ENCODE results near the gene MTOR.
"Not testable (repeated sequence)": the region's sequence is repeated elsewhere in the genome, so short reads cannot be mapped to it uniquely, and the experiment has no call there.

Gene MTOR

DNA sequence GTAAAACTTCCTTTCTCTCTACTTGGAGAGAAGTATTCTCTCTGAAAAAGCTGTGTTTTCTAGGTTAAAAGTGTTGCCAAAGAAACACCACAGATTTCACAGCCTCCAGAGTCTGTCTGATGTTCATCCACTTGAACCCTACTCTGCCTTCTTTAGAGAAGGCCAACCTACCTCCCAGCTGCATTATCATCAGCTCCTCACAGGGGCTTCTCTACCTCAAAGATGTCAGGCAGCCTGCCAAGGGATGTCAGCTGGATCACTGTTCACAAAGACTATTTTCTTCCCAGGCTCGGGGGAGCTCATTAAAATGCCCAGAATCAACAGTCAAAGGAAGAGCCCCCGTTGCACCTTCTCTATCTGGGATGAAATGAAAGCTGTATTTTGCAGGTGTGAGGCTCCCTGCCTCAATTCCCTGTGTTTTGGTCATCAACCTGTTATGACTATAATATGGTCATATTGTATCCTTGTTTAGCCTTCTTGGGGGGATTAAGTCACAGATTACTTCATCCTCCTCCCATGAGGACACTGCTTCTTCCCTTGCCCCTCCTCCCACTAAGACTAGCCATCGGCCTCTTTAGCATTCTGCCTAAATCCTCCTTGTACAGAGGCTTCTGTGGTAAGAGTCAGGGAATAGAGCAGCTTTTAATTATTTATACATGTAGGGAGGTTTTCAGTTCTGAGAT lies 47.5 kb downstream of the MTOR start:
- no peak for DNase-seq

DNA sequence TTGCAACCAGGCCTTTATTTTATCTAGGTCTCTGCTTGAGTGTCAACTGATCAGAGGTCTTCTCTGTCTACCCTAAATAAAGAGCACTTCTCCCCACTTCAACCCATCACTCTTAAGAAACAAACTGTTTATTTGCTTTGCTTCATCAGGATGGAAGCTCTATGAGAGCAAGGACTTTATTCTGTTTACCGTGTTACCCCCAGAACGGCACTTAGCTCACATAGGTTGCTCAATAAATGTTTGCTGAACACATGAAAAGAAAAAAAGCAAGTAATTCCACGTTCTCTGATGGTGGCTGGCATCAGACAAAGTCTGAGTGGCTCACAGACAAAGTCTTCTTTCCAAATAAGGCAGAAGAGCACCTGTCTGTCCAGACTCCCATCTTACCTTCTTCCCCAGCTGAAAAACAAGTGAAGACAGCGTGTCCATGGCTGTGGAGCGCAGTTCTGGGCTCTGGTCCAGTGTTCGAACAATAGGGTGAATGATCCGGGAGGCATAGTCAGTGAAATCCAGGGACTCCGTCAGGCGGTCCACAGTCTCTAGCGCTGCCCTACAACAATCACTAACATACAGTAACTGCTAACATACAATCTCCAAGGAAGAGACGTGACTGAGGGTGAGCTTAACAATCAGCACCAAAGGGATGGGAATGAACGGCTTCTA lies 50.3 kb downstream of the MTOR start:
- DNase-seq: no peak

DNA sequence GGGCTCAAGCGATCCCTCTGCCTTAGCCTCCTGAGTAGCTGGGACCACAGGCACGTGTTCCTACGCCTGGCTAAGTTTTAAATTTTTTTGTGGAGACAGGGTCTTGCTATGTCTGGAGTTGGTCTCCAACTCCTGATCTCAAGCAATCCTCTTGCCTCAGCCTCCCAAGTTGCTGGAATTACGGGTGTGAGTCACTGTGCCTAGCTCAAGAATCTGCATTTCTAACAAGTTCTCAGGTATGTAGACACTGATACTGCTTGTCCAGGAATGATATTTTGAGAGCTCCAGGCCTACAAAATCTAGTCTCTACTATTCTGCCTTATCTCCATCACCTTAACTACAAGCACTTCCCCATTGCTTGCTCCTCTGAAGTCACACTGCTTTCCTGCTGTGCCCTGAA lies 50.9 kb downstream of the MTOR start:
- DNase-seq: no peak

DNA sequence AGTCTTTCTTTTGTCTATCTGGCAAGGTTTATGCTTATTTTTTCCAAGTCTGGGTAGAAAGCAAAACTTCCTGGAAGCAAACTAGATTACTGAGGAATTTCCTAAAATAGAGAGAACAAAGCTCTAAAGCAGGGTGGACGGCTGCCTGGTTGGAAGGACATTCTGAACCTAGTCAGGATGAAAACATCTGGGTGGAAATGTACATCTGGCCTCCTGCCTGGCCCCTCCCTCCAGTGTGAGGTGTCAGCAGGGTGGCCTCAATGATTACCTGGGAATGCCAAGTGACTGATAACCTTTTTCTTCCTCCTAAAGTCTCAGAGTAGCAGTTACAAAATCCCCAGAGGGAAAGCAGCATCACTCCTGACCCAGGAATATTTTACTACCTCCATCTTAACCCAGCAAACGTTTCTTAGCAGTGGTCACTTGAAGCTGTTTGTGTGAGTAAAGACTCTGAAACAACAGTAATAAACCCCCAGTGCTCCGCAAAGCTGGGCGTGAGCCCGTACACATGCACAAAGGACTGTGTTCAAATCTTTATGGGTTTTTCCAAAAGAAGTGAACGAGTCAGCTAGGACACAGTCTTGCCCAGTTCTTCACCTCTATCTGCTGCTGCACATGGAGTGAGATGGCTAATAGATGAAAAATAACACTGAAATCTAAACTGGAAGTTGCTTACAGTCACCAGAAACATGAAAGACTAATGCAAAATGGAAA lies 54.3 kb downstream of the MTOR start:
- no peak for DNase-seq

DNA sequence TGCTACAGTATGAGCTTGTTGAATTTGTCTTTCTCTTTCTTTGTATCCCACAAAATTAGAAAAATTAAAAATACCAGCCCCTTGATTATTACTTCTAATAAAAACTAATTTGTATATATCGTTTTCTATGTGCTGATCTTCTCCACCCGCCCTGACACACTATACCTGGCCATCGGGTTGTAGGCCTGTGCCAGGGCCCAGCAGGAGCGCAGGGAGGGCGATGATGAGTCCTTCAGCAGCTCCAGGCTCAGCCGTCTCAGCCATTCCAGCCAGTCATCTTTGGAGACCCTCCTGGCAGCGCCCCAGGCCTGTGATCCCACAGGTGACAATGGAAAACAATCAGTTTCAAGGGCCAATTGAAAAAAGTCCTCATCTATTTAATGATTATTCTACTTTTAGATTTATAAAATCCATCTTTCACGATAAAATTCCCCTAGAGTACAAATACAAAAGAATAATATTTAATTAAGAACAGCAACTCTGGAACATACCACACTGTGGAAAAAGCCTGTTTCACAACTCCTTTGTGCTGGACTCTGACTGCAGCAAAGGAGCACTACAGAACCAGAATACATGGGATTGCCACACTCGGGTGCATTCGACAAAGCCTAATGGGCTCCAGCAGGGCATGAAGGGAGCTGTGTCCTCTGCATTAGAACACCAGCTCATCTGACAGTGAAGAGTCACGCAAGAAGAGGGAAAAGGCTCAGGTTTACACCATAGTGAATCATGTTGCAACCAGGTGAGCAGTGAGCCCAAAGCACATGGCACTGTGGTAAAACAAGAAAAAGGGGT lies 57.8 kb downstream of the MTOR start:
- no peak for DNase-seq

DNA sequence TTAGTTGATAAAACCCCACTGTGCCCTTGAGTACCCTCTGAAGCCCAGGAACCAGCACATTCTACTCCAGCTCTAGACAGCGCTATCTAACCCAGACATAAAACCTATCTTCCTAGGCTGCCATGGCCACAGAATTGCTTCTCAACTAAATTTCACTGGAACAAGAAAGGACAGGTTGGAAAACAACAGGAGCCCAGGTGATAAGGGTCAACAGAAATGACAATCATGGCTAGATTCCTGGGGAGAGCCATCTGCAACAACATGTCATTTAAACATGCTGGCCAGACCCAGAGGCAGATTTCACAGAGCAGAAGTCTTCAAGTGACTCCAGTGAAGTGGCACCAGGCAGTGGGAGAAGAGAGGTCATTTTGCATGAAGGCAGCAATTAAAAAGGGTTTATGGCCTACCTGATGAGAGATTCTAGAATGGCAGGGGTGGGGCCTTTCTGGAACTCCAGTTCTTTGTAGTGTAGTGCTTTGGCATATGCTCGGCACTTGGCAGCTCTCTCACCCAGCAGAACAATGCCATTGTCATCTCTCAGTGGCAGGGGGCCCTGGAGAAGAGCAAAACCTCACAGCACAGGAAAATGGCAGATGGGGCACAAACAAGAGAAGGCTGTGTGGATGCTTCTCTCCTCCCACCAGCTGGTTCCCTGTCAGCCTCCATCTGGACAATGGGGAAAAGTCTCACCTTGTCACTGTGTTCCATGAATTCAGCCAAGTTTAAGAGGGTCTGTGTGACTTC lies 63.3 kb downstream of the MTOR start:
- DNase-seq: no peak

DNA sequence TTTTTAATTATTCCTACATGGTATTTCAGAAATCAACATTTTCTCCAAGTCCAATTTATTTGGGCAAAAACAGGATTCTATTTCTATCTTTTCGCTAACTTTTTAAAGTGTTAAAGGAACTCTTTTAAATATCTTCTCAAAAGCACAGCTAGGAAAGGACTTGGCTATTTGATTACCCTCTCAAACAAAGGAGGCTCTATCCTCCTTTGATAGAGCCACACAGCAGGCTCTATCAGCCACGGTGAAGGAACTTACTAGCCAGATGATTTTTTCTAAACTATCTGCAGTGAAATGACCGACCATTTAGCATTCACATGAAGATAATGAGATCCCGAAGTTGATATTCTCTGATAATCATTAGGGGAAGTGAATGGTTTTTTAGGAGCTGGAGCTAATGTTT lies 64.1 kb downstream of the MTOR start:
- no peak for DNase-seq

DNA sequence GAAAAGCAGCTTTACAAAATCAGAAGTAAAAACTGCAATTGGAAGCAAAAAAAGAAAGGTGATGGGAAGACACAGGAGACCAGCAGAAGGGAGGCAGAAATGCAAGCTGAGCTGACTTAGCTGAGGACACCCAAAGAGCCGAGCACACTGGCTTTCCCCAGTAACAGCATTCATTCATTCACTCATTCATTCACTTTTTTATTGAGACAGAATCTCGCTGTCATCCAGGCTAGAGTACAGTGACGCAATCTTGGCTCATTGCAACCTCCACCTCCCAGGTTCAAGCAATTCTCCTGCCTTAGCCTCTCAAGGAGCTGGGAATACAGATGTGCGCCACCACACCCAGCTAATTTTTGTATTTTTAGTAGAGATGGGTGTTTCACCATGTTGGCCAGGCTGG lies 65.0 kb downstream of the MTOR start:
- DNase-seq: no peak

DNA sequence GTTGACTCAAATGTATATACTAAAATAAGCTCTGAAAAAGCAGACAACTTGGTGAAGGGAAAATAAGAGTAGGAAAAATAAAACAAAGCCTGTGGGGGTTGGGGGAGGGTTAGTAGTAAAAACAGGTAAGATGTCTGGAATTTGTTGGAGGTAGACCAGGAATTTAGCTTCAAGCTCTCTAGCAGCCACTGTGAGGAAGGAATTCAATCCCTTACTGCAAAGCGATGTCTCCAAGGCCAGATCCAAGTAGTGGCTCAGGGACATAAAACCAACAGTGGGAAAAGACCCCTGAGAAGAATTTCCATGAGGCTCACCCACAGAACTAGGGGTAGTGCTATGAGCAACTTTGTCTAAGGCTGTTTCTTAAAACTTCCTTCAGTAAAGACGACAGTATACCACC lies 65.4 kb downstream of the MTOR start:
- no peak for DNase-seq

DNA sequence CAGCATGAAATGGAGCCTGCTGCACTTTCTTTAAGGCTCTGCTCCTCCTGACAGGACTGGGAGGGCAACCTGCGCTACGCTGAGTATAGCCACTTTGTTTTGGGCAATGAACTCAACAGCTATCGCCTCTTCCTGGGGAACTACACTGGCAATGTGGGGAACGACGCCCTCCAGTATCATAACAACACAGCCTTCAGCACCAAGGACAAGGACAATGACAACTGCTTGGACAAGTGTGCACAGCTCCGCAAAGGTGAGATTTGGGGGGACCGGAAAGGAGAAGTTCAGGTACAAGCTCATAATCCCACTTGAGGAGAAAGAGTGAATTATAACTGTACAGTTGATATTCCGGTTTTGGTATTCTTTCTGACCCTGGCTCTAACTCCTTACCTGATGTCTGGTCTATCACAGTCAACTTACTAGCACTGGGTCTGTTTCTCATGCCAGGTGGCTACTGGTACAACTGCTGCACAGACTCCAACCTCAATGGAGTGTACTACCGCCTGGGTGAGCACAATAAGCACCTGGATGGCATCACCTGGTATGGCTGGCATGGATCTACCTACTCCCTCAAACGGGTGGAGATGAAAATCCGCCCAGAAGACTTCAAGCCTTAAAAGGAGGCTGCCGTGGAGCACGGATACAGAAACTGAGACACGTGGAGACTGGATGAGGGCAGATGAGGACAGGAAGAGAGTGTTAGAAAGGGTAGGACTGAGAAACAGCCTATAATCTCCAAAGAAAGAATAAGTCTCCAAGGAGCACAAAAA lies 67.8 kb downstream of the MTOR start:
- no peak for DNase-seq

DNA sequence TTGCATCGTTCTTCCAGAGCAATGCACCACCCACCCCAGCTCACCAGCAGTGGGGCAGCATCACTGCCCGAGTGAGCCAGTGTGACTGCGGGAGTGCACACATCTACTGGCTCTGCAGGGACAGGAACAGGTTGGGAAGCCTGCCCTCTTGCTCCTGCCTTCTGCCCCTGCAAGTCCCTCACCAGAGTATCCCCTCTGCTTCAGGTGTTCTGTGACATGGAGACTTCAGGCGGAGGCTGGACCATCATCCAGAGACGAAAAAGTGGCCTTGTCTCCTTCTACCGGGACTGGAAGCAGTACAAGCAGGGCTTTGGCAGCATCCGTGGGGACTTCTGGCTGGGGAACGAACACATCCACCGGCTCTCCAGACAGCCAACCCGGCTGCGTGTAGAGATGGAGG lies 69.0 kb downstream of the MTOR start:
- DNase-seq: no peak

DNA sequence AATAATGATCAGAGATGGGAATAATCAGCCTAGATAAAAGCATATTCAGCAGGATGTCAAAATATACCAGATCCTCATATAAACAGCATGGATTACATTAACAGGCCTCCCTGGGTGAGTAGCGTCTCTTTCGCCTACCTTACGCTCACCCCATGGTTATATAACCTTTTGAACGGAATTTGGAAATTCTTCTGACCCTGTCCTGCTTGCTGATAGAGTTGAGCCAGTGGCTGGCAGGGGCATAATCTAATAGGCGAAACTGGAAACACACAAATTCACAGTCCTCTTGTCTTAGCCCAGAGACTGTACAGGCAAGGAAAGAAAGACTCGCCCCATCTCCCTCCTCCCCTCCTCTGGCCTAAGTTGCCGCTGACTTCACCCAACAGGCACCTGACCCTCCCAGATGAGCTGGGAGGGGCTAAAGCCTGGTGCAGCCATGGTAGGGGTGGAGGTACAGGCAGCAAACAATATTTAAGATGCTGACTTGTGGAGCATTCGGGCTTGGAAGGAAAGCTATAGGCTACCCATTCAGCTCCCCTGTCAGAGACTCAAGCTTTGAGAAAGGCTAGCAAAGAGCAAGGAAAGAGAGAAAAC lies 73.4 kb downstream of the MTOR start, which contains the start of gene ANGPTL7:
ANGPTL7 (plus strand) TSS at position 498 of the 594 bp plus-strand sequence. CDS start 225 bp downstream, outside the sequence.
- DNase-seq: no peak

DNA sequence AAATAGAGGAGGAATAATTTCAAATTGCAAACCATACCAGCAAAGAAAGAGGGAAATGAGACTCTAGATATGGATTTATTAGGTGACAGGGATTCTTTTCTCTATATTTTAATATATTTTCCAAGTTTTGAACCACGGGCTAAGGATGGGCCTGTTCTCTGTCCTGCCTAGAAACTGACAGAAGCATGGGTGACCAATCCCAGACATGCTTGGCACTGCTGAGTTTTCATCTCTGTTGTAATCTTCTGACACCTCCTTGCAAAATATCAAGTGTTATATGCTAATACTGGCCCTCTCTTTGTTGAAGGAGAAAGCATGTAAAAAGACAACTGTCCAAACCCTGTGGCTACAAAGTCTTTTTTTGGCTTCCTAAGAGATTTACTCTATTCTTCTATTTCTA lies 74.0 kb downstream of the MTOR start:
- DNase-seq: no peak

DNA sequence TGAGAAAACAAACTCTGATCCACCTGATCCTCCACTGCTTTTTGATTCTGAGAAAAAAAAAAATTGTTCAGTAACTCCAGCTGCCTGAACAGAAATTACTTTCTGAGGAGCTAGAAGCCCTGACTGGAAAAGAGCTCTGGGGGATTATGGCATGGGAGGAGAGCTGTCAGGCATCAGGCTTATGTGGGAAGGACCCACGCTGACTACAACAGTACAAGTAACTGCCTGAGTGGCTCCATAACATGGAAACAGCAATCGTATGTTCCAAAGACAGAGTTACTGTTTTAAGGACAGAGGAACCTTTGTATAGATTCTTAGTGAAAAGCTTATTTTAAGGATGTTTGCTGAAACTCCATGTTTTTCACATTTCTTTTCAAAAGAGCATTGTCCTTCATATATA lies 74.4 kb downstream of the MTOR start:
- no peak for DNase-seq

DNA sequence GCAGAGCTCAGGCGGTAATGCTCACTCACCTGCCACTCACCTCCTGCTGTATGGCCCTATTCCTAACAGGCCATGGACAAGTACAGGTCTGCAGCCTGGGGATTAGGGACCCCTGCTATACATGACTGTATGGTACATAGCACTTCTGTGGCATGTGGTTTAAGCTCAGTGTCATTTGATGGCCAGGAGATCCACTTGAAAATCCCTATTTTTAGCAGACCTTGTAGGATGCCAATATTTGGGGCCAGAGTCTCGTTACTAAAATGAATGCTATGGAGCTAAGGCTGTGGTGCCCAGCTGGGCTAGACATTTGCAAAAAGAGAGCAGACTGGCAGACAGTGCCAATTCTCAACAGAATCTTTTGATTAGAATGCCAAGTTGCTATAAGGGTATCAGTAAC lies 74.9 kb downstream of the MTOR start:
- DNase-seq: no peak

DNA sequence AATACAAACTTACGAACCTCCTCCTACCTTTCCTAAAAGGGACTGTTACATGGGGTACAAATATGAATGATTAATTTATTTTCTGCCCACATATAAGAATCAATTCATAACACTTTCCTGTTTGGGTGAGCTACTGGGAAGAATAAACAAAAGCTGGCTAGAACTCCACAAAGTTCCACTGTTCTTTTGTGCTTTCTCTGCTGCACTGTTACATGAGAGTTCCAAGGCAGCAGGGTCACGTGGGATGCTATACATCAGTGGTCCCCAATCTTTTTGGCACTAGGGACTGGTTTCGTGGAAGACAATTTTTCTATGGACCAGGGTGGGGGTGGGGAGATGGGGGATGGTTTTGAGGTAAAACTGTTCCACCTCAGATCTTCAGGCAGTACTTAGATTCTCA lies 75.4 kb downstream of the MTOR start:
- no peak for DNase-seq

DNA sequence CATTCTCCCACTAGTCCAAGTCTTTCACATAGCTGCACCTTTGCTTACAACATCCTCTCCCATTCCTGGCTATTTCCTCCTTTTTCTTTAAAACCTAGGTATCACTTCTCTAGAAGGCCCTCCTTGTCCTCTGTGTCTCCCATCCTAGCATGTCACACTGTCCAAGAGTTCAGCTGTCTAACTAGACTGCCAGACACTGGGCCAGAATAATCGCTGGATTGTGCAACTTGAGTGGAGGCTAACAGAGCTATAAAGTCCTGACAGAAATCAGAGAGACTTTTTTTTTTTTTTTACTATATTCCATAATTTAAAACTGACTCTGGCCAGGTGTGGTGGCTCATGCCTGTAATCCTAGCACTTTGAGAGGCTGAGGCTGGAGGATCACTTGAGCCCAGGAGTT lies 77.4 kb downstream of the MTOR start:
- no peak for DNase-seq

DNA sequence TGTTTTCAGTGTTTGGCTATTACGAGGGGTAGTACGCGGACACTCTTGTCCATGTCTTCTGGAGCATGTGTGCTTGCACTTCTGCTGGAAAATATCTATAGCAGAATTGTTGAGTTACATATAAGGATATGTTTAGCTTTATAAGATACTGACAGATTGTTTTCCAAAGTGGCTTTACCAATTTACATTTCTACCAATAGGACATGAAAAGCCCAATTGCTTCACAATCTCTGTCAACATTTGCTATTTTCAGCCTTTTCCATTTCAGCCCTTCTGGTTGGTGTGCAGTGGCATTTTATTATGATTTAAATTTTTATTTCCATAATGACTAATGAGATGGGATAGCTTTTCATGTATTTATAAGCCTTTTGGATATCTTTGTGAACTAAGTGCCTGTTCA lies 79.5 kb downstream of the MTOR start:
- no peak for DNase-seq

DNA sequence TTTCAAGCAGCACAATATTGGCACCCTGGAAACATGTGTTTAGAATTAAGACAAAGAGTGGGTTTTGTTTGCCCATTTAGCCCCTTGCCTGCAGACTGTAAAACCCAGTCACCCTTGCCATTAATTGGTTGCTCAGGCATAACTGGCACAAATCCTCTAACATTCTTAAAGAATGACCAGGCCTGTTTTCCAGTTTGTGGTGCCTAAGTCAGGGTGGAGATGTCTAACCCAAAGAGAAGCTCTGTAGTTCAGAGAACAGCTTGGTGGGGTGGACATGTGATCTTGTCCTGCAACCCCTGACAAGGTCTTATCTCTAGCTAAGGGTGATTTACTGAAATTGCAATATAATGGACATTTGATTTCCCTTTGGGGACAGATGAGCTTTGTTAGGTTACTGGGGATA lies 82.0 kb downstream of the MTOR start:
- DNase-seq: no peak

DNA sequence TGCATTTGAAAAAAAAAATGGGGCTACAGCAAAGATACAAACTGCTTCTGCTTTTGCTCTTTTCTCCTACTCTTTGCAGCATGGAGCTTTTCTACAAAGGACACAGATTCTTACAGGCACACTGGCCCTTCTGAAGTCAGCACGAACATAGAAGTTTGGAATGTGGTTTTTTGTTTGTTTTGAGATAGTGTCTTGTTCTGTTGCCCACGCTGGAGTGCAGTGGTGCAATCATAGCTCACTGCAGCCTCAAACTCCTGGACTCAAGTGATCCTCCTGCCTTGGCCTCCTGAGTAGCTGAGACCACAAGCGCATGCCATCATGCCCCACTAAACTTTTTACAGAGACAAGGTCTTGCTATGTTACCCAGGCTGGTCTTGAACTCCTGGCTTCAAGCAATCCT lies 82.6 kb downstream of the MTOR start:
- not testable (repeated sequence) for DNase-seq

DNA sequence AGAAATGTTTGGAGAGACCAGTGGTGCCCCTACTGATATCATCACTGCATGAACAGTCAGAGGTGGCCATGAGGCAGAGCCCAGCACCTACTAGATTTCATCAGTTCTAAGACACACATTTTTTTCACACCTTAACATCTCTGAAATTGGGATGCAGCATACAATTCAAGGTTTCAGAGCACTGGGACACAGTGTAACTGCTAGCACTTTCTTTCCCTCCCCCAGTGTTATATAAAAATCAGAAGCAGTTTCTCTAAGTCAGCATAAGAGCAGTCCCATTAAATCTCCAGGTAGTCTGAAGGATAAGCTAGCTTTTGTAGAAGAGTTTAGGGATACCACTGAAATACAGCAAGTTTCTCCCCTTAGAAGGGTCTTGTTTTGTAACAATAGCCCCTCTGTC lies 83.2 kb downstream of the MTOR start:
- DNase-seq: no peak

All from GF-D8 (cell line).